Liver (tissue), 9 donors: ENCODE measurements around the gene TAF5L. TPM values are rescaled to one million over a fixed set of nuclear protein-coding genes. Genes with fewer than 3 reads are reported as not detected.
A peak's percentile ranks its signal among the peaks of the same experiment; 100 is the strongest.

Source experiments
- DNase-seq: peaks from one replicate; pipeline ENCODE4 v3.0.0-alpha.2; 2017; ENCODE audit warnings: low spot score
- H3K27ac ChIP-seq, 2 donors: one replicate each; pipeline ENCODE4 v1.7.0; 2013; ENCODE audit warnings: inconsistent platforms in 2 of 2, low read length in 2 of 2, control low read depth in 1 of 2, low read depth in 1 of 2, mild to moderate bottlenecking in 1 of 2
- H3K27me3 ChIP-seq, 4 donors: one replicate each; pipeline versions ENCODE4 v1.6.1 to v1.7.0; 2013; ENCODE audit warnings: low read length in 3 of 4, inconsistent platforms in 1 of 4, mild to moderate bottlenecking in 1 of 4, moderate library complexity in 1 of 4; ENCODE audit not compliant: control insufficient read depth in 4 of 4, insufficient read depth in 4 of 4
- H3K36me3 ChIP-seq, 4 donors: one replicate each; pipeline versions ENCODE4 v1.6.1 to v1.7.0; 2013; ENCODE audit warnings: low read length in 3 of 4, mild to moderate bottlenecking in 3 of 4, low read depth in 1 of 4, moderate library complexity in 1 of 4; ENCODE audit not compliant: control insufficient read depth in 4 of 4, insufficient read depth in 3 of 4
- H3K4me1 ChIP-seq, 4 donors: one replicate each; pipeline versions ENCODE4 v1.6.1 to v1.7.0; 2013; ENCODE audit warnings: low read length in 3 of 4, mild to moderate bottlenecking in 3 of 4, moderate library complexity in 1 of 4; ENCODE audit not compliant: control insufficient read depth in 4 of 4, insufficient read depth in 4 of 4
- H3K4me3 ChIP-seq, 3 donors: one replicate each; pipeline versions ENCODE4 v1.6.1 to v1.7.0; 2013; ENCODE audit warnings: low read length in 3 of 3, control low read depth in 1 of 3, low read depth in 1 of 3, mild to moderate bottlenecking in 1 of 3
- H3K9ac ChIP-seq, 2 donors: one replicate each; pipeline ENCODE4 v1.7.0; 2013; ENCODE audit warnings: low read length in 2 of 2, mild to moderate bottlenecking in 2 of 2, moderate library complexity in 2 of 2, control low read depth in 1 of 2, low read depth in 1 of 2
- H3K9me3 ChIP-seq, 4 donors: one replicate each; pipeline versions ENCODE4 v1.6.1 to v1.7.0; 2013; ENCODE audit warnings: low read length in 3 of 4; ENCODE audit not compliant: control insufficient read depth in 4 of 4
- EGR1 ChIP-seq, 2 donors: IDR thresholded peaks; 2 replicates each; pipeline ENCODE4 v1.6.1; 2016 to 2018; ENCODE audit warnings: antibody characterized with exemption in 2 of 2, low read depth in 2 of 2
- FOXA1 ChIP-seq: IDR thresholded peaks from 2 replicates; pipeline ENCODE4 v1.6.1; 2016; ENCODE audit warnings: antibody characterized with exemption
- FOXA2 ChIP-seq: IDR thresholded peaks from 2 replicates; pipeline ENCODE4 v1.6.1; 2016; ENCODE audit warnings: antibody characterized with exemption
- GABPA ChIP-seq, 2 donors: IDR thresholded peaks in 1 of 2; conservative IDR thresholded peaks in 1 of 2; 2 replicates each; pipeline ENCODE4 v1.6.1; 2016; ENCODE audit warnings: antibody characterized with exemption in 2 of 2, mild to moderate bottlenecking in 1 of 2, moderate library complexity in 1 of 2
- HNF4A ChIP-seq, 2 donors: conservative IDR thresholded peaks; 2 replicates each; pipeline ENCODE4 v1.6.1; 2016; ENCODE audit warnings: antibody characterized with exemption in 2 of 2, mild to moderate bottlenecking in 2 of 2
- HNF4G ChIP-seq: IDR thresholded peaks from 2 replicates; pipeline ENCODE4 v1.6.1; 2016; ENCODE audit warnings: antibody characterized with exemption
- MAX ChIP-seq: IDR thresholded peaks from 2 replicates; pipeline ENCODE4 v1.6.1; 2016; ENCODE audit warnings: antibody characterized with exemption
- NR2F2 ChIP-seq: IDR thresholded peaks from 2 replicates; pipeline ENCODE4 v1.6.1; 2016; ENCODE audit warnings: antibody characterized with exemption
- RAD21 ChIP-seq, 2 donors: IDR thresholded peaks; 2 replicates each; pipeline ENCODE4 v1.6.1; 2016; ENCODE audit warnings: antibody characterized with exemption in 2 of 2, mild to moderate bottlenecking in 2 of 2
- REST ChIP-seq: IDR thresholded peaks from 2 replicates; pipeline ENCODE4 v1.6.1; 2016; ENCODE audit warnings: antibody characterized with exemption, mild to moderate bottlenecking
- RXRA ChIP-seq, 2 donors: IDR thresholded peaks; 2 replicates each; pipeline ENCODE4 v1.6.1; 2017 to 2018; ENCODE audit warnings: antibody characterized with exemption in 2 of 2, mild to moderate bottlenecking in 1 of 2
- SP1 ChIP-seq: IDR thresholded peaks from 2 replicates; pipeline ENCODE4 v1.6.1; 2018; ENCODE audit warnings: antibody characterized with exemption, mild to moderate bottlenecking
- TAF1 ChIP-seq: conservative IDR thresholded peaks from 2 replicates; pipeline ENCODE4 v1.6.1; 2016; ENCODE audit warnings: antibody characterized with exemption, mild to moderate bottlenecking
- YY1 ChIP-seq: IDR thresholded peaks from 2 replicates; pipeline ENCODE4 v1.6.1; 2016; ENCODE audit warnings: antibody characterized with exemption, mild to moderate bottlenecking
- ZBTB33 ChIP-seq: IDR thresholded peaks from 2 replicates; pipeline ENCODE4 v1.6.1; 2016; ENCODE audit warnings: antibody characterized with exemption
- WGBS: extraction: QIAGEN DNeasy Blood & Tissue Kit; methylation state at CpG from one replicate; pipeline ENCODE4 v1.1.7; 2013; 5-methylcytosine and 5-hydroxymethylcytosine counted together
- polyA plus RNA-seq, 2 donors: library from polyadenylated mRNA; stranded (reverse) in 1 of 2; unstranded in 1 of 2; fragments of 200-250 nt in 1 of 2; fragments of >200 nt in 1 of 2; fragmentation: Nextera tagmentation in 1 of 2; extraction: Ambion mirVana in 1 of 2; gene quantifications; one replicate each; pipeline versions ENCODE4 v1.2.1 to v1.2.3, GENCODE V29; 2013 to 2015
- total RNA-seq, 2 donors: library from RNA; depleted of rRNA; stranded (reverse); fragments of >200 nt; gene quantifications; one replicate each; pipeline ENCODE4 v1.2.3, GENCODE V29; 2014
- TF ChIP-seq, protein P1 (sequence below): IDR thresholded peaks from 2 replicates; pipeline ENCODE4 v1.6.1; 2016; ENCODE audit warnings: antibody characterized with exemption
- TF ChIP-seq, protein P2 (sequence below): fragments of 150-350 bp; IDR thresholded peaks from 2 replicates; pipeline ENCODE4 v1.5.1; 2017; ENCODE audit warnings: improper control_type of control experiment, low read depth, low read length; ENCODE audit not compliant: missing input control
- donor health status: healthy.
- donor health status: healthy.
- donor health status: healthy.
- donor health status: healthy.
- donor health status: healthy.

The TAF5L gene
- total RNA-seq (10 to 100 TPM; 12.0 to 16.2 TPM), polyA plus RNA-seq (1 to 10 TPM; 1.8 to 8.9 TPM)

- under 1% methylated on average over 97 of the region's 97 CpGs for WGBS
- H3K9me3 ChIP-seq = no peaks in the 10 kb centered on the region
- H3K4me1 ChIP-seq = peaks cover 2 to 32% (median 23%) of the 10 kb centered on the region in 4 donors
- no peaks in the 10 kb centered on the region for H3K27me3 ChIP-seq
- DNase-seq = peak; percentile 86
- peak within 1 kb of the TSS; percentile 70 to 77 for H3K27ac ChIP-seq
- TF ChIP-seq HNF4G = no peak
- no peak for TF ChIP-seq EGR1 (IDR thresholded peaks at IDR 0.05; ENCODE audit: low read depth in 2 of 2)
- TF ChIP-seq RXRA (IDR thresholded peaks at IDR 0.05) = no peak
- TF ChIP-seq REST = peak; percentile 38
- peak; percentile 11 to 17 for TF ChIP-seq RAD21 (IDR thresholded peaks at IDR 0.05)
- TF ChIP-seq GABPA (IDR thresholded peaks at IDR 0.05 in 1 of 2, conservative IDR thresholded peaks at IDR 0.05 in 1 of 2) = peak in 1 of 2 donors; percentile 76
- TF ChIP-seq TAF1 = no peak
- TF ChIP-seq, protein P1, sequence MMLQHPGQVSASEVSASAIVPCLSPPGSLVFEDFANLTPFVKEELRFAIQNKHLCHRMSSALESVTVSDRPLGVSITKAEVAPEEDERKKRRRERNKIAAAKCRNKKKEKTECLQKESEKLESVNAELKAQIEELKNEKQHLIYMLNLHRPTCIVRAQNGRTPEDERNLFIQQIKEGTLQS = no peak
- TF ChIP-seq, protein P2, sequence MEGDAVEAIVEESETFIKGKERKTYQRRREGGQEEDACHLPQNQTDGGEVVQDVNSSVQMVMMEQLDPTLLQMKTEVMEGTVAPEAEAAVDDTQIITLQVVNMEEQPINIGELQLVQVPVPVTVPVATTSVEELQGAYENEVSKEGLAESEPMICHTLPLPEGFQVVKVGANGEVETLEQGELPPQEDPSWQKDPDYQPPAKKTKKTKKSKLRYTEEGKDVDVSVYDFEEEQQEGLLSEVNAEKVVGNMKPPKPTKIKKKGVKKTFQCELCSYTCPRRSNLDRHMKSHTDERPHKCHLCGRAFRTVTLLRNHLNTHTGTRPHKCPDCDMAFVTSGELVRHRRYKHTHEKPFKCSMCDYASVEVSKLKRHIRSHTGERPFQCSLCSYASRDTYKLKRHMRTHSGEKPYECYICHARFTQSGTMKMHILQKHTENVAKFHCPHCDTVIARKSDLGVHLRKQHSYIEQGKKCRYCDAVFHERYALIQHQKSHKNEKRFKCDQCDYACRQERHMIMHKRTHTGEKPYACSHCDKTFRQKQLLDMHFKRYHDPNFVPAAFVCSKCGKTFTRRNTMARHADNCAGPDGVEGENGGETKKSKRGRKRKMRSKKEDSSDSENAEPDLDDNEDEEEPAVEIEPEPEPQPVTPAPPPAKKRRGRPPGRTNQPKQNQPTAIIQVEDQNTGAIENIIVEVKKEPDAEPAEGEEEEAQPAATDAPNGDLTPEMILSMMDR = no peak
- TF ChIP-seq SP1 = no peak
- no peak for TF ChIP-seq HNF4A (conservative IDR thresholded peaks at IDR 0.05)
- TF ChIP-seq NR2F2 = no peak
- TF ChIP-seq YY1 = no peak
- no peak for TF ChIP-seq FOXA2
- TF ChIP-seq FOXA1 = no peak
- peak within 1 kb of the TSS; percentile 35 to 81 for H3K9ac ChIP-seq
- H3K4me3 ChIP-seq = peak within 1 kb of the TSS; percentile 90 to 100 (median 97)
- peaks cover 0 to 1% (median 0%) of the 10 kb centered on the region in 4 donors for H3K36me3 ChIP-seq
Observed at GRCh38 chr1:229625915-229626831, at the start of gene TAF5L, which contains the start of gene URB2. Gene TAF5L, minus strand, starts transcription at chr1:229626122. Its CDS starts 11,640 bp downstream, at chr1:229614482. Gene URB2, plus strand, starts transcription at chr1:229626247. Its CDS starts 1,387 bp downstream, at chr1:229627634.

DNA sequence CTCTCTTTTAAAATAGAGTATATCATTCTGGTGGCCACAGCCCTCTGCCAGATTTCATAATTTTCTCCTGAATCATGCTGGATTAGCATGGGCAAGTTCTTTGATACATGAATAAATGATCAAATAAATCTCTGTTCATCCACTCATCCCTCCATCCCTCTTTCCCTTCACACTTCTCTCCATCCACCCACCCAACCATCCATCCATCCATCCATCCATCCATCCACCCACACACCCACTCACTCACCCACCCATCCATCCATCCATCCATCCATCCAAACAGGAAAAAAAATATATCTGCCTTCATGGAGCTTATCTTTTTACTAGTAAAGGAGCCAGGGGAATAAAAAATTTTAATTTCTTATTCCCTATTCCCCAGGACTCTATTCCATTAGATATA, 49.5 kb upstream of the TAF5L start:
- Histone ChIP-seq H3K27me3 (no peaks in the 10 kb centered on the region), H3K4me1 (no peaks in the 10 kb centered on the region), H3K9ac (no peak overlapping the region), H3K27ac (no peak overlapping the region), H3K9me3 (no peaks in the 10 kb centered on the region), H3K36me3 (no peaks in the 10 kb centered on the region), H3K4me3 (no peak overlapping the region)
- DNase-seq = no peak
- no peak for TF ChIP-seq GABPA (IDR thresholded peaks at IDR 0.05 in 1 of 2, conservative IDR thresholded peaks at IDR 0.05 in 1 of 2)
- no peak for TF ChIP-seq RXRA (IDR thresholded peaks at IDR 0.05)
- TF ChIP-seq REST = no peak
- no peak for TF ChIP-seq HNF4A (conservative IDR thresholded peaks at IDR 0.05)
- TF ChIP-seq HNF4G = no peak
- no peak for TF ChIP-seq FOXA2
- no peak for TF ChIP-seq SP1
- no peak for TF ChIP-seq EGR1 (IDR thresholded peaks at IDR 0.05; ENCODE audit: low read depth in 2 of 2)
- no peak for TF ChIP-seq NR2F2
- TF ChIP-seq, protein P1 = no peak
- no peak for TF ChIP-seq ZBTB33
- no peak for TF ChIP-seq MAX
- TF ChIP-seq TAF1 = no peak
- TF ChIP-seq FOXA1 = no peak
